Natural killer cell treated with Interleukin-12 subunit alpha and Interleukin-12 subunit beta and Interleukin-15 and Interleukin-18, amount 100 ng/mL, for 72 hours (primary cell): ENCODE measurements around the gene MAPK7. TPM values are rescaled to one million over a fixed set of nuclear protein-coding genes. Genes with fewer than 3 reads are reported as not detected.

Source experiments
- ATAC-seq, 2 donors: fragments of 150-1000 bp; cut with Tn5 transposase in 1 of 2; sonication (Bioruptor Pico), chemical (Tn5 transposase) in 1 of 2; 2 replicates each; pipeline ENCODE4 v1.10.0; 2021
- DNase-seq: peaks from one replicate; pipeline ENCODE4 v3.0.0; 2022; ENCODE audit warnings: low spot score
- H3K27ac Mint-ChIP-seq, 2 donors: 1 replicate in 1 of 2; 2 replicates in 1 of 2; pipeline ENCODE4 v1.8.0; 2022; ENCODE audit warnings: mixed read lengths in 2 of 2, mild to moderate bottlenecking in 1 of 2, moderate library complexity in 1 of 2
- H3K27me3 Mint-ChIP-seq, 2 donors: 1 replicate in 1 of 2; 2 replicates in 1 of 2; pipeline ENCODE4 v1.8.0; 2022; ENCODE audit warnings: mixed read lengths in 2 of 2
- H3K36me3 Mint-ChIP-seq: one replicate; pipeline ENCODE4 v1.8.0; 2022; ENCODE audit warnings: mixed read lengths
- H3K4me1 Mint-ChIP-seq, 2 donors: 1 replicate in 1 of 2; 2 replicates in 1 of 2; pipeline ENCODE4 v1.8.0; 2022; ENCODE audit warnings: low read depth in 2 of 2, mixed read lengths in 2 of 2, mild to moderate bottlenecking in 1 of 2
- H3K4me3 Mint-ChIP-seq: one replicate; pipeline ENCODE4 v1.8.0; 2022; ENCODE audit warnings: mixed read lengths
- H3K9me3 Mint-ChIP-seq: 2 replicates; pipeline ENCODE4 v1.8.0; 2022; ENCODE audit warnings: mixed read lengths
- total RNA-seq, 2 donors: library from RNA; stranded (reverse); gene quantifications; one replicate each; pipeline ENCODE4 v1.2.3, GENCODE V29; 2022

Gene MAPK7
- total RNA-seq, 2 donors from 2014 or later = 28.7 to 29.8 TPM

- H3K27ac Mint-ChIP-seq = no peak overlapping the region
- H3K4me1 Mint-ChIP-seq = peaks cover 0 to 4% of the 10 kb centered on the region in 2 donors
- ATAC-seq (no peak), DNase-seq (no peak)
- H3K27me3 Mint-ChIP-seq = no peaks in the 10 kb centered on the region
- no peak overlapping the region for H3K4me3 Mint-ChIP-seq
- H3K9me3 Mint-ChIP-seq = no peaks in the 10 kb centered on the region
- H3K36me3 Mint-ChIP-seq = no peaks in the 10 kb centered on the region
Observed at GRCh38 chr17:19411631-19412030, 33.3 kb downstream of the MAPK7 start.

GRCh38 chr17:19412510-19412909, 34.2 kb downstream of the MAPK7 start:
- Mint-ChIP-seq H3K27ac (no peak overlapping the region), H3K27me3 (no peaks in the 10 kb centered on the region), H3K9me3 (no peaks in the 10 kb centered on the region), H3K4me1 (peaks cover 0 to 4% of the 10 kb centered on the region in 2 donors), H3K36me3 (no peaks in the 10 kb centered on the region), H3K4me3 (no peak overlapping the region)
- DNase-seq = no peak
- ATAC-seq = no peak

GRCh38 chr17:19412984-19413383, 34.7 kb downstream of the MAPK7 start:
- ATAC-seq (no peak), DNase-seq (no peak)
- H3K4me3 Mint-ChIP-seq = no peak overlapping the region
- no peak overlapping the region for H3K27ac Mint-ChIP-seq
- no peaks in the 10 kb centered on the region for H3K9me3 Mint-ChIP-seq
- no peaks in the 10 kb centered on the region for H3K36me3 Mint-ChIP-seq
- peaks cover 0 to 4% of the 10 kb centered on the region in 2 donors for H3K4me1 Mint-ChIP-seq
- no peaks in the 10 kb centered on the region for H3K27me3 Mint-ChIP-seq

GRCh38 chr17:19413761-19414160, 35.5 kb downstream of the MAPK7 start:
- H3K27ac Mint-ChIP-seq = no peak overlapping the region
- H3K4me3 Mint-ChIP-seq = no peak overlapping the region
- no peaks in the 10 kb centered on the region for H3K27me3 Mint-ChIP-seq
- no peak for DNase-seq
- no peak for ATAC-seq
- peaks cover 0 to 4% of the 10 kb centered on the region in 2 donors for H3K4me1 Mint-ChIP-seq
- H3K36me3 Mint-ChIP-seq = no peaks in the 10 kb centered on the region
- H3K9me3 Mint-ChIP-seq = no peaks in the 10 kb centered on the region

- Mint-ChIP-seq H3K36me3 (no peaks in the 10 kb centered on the region), H3K4me3 (no peak overlapping the region), H3K27me3 (no peaks in the 10 kb centered on the region), H3K4me1 (peaks cover 0 to 4% of the 10 kb centered on the region in 2 donors), H3K9me3 (no peaks in the 10 kb centered on the region), H3K27ac (no peak overlapping the region)
- ATAC-seq (no peak), DNase-seq (no peak)
Observed at GRCh38 chr17:19414396-19415280, 36.3 kb downstream of the MAPK7 start.

- Mint-ChIP-seq H3K4me1 (peaks cover 0 to 2% of the 10 kb centered on the region in 2 donors), H3K36me3 (no peaks in the 10 kb centered on the region)
Observed at GRCh38 chr17:19415311-19415710, 37.0 kb downstream of the MAPK7 start.

GRCh38 chr17:19415806-19416775, 37.8 kb downstream of the MAPK7 start:
- Mint-ChIP-seq H3K27ac (no peak overlapping the region), H3K4me3 (no peak overlapping the region), H3K27me3 (no peaks in the 10 kb centered on the region), H3K36me3 (no peaks in the 10 kb centered on the region), H3K4me1 (no peaks in the 10 kb centered on the region), H3K9me3 (no peaks in the 10 kb centered on the region)
- DNase-seq = no peak
- ATAC-seq = no peak

More at GRCh38 chr17:19415311-19415710, 37.0 kb downstream of the MAPK7 start:
- Mint-ChIP-seq H3K27ac (no peak overlapping the region), H3K27me3 (no peaks in the 10 kb centered on the region), H3K9me3 (no peaks in the 10 kb centered on the region), H3K4me3 (no peak overlapping the region)
- no peak for ATAC-seq
- DNase-seq = no peak

- Mint-ChIP-seq H3K27ac (peak overlapping the region in 1 of 2 donors; percentile 25), H3K9me3 (no peaks in the 10 kb centered on the region), H3K36me3 (no peaks in the 10 kb centered on the region), H3K4me3 (no peak overlapping the region), H3K4me1 (no peaks in the 10 kb centered on the region), H3K27me3 (no peaks in the 10 kb centered on the region)
- DNase-seq (no peak), ATAC-seq (no peak)
Observed at GRCh38 chr17:19417611-19418010, 39.3 kb downstream of the MAPK7 start.

GRCh38 chr17:19418251-19418992, 40.1 kb downstream of the MAPK7 start:
- Mint-ChIP-seq H3K27ac (peak overlapping the region in 1 of 2 donors; percentile 25), H3K9me3 (no peaks in the 10 kb centered on the region), H3K4me1 (no peaks in the 10 kb centered on the region), H3K36me3 (no peaks in the 10 kb centered on the region), H3K4me3 (no peak overlapping the region), H3K27me3 (no peaks in the 10 kb centered on the region)
- DNase-seq = no peak
- ATAC-seq = no peak

- Mint-ChIP-seq H3K36me3 (no peaks in the 10 kb centered on the region), H3K4me3 (no peak overlapping the region), H3K9me3 (no peaks in the 10 kb centered on the region), H3K27ac (no peak overlapping the region), H3K4me1 (no peaks in the 10 kb centered on the region), H3K27me3 (no peaks in the 10 kb centered on the region)
- DNase-seq (no peak), ATAC-seq (no peak)
Observed at GRCh38 chr17:19421219-19421618, 42.9 kb downstream of the MAPK7 start.

GRCh38 chr17:19421926-19422325, 43.6 kb downstream of the MAPK7 start:
- no peak overlapping the region for H3K4me3 Mint-ChIP-seq
- H3K27ac Mint-ChIP-seq = no peak overlapping the region
- no peaks in the 10 kb centered on the region for H3K4me1 Mint-ChIP-seq
- H3K36me3 Mint-ChIP-seq = no peaks in the 10 kb centered on the region
- no peak for DNase-seq
- H3K27me3 Mint-ChIP-seq = no peaks in the 10 kb centered on the region
- no peaks in the 10 kb centered on the region for H3K9me3 Mint-ChIP-seq
- ATAC-seq = no peak

- Mint-ChIP-seq H3K4me3 (no peak overlapping the region), H3K9me3 (no peaks in the 10 kb centered on the region), H3K4me1 (no peaks in the 10 kb centered on the region), H3K27ac (no peak overlapping the region), H3K36me3 (no peaks in the 10 kb centered on the region), H3K27me3 (peaks cover 0 to 3% of the 10 kb centered on the region in 2 donors)
- ATAC-seq (no peak), DNase-seq (no peak)
Observed at GRCh38 chr17:19424934-19425868, 46.9 kb downstream of the MAPK7 start.
